Heart left ventricle (tissue), 13 donors: ENCODE data around the gene COL1A1.

Experiments used
- CTCF ChIP-seq, 12 donors: fragments of 200-600 bp; sonication (generic) in 4 of 12; IDR thresholded peaks; one replicate each; pipeline versions ENCODE4 v1.5.0 to v1.8.0; 2018 to 2022; ENCODE audit warnings: antibody characterized with exemption in 12 of 12, mild to moderate bottlenecking in 5 of 12
- POLR2A ChIP-seq, 2 donors: fragments of 450-650 bp; IDR thresholded peaks; one replicate each; pipeline ENCODE4 v1.6.1; 2017; ENCODE audit warnings: antibody characterized with exemption in 2 of 2, mild to moderate bottlenecking in 2 of 2, moderate library complexity in 2 of 2
- donor health status: ischemic (EF 13 %, LVEDD 7.1; RV severe dilation, severe dysfunction).
- donor health status: DM: no; HTN: yes; CAD: no.
- donor health status: DM: no; HTN: no; CAD: no.
- donor health status: ischemic (EF 25% LVEDD 6.9; RV normal size, moderate dysfunction).
- donor health status: ischemic (EF 25% LVEDD 5.7; RV mildly dilated, moderate dysfunction).
- donor health status: ischemic (EF 35%, LVEDD 5.7; RV mildly dilated, moderate dysfunction).
- donor health status: nonischemic (EF 11% LVEDD 7.7; RV severe dilation, severe dysfunction).
- donor health status: DM: yes; HTN: yes; CAD: no.
- donor health status: PGD.
- donor health status: ischemic (EF 29% LVEDD 5.4; RV normal size, mild dysfunction).
- donor health status: nonischemic (EF 23%, LVEDD 6.1; RV moderate dilation, normal function).

- no peak for TF ChIP-seq CTCF (IDR thresholded peaks at IDR 0.05)
- TF ChIP-seq POLR2A (IDR thresholded peaks at IDR 0.05), result no peak
These were observed 43.3 kb upstream of the COL1A1 start for GRCh38 chr17:50244771-50245170.
